GM19455 (cell line): ENCODE measurements around the gene TBC1D14.

Source experiments
- ATAC-seq: cut with Tn5 transposase; IDR thresholded peaks from one replicate; pipeline ENCODE4 v1.9.1; 2021; ENCODE audit not compliant: unreplicated experiment

Gene TBC1D14

DNA sequence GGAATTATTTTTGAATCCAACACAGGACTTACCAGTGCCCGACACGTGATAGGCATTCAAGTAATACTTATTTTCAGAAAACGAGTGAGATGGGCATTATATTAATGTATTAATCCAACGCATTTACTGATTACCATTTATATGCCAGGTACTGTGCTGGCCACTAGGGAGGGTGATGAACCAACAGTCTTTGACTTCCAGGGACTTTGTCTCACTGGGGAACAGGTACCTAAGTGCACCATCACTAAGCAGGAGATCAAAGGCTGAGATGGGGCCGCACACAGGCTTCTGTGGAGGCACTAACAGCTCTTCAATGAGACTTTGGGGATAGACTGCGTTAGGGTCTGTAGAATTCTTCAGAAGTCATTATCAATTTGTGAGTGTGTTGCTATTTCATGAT, 127.8 kb downstream of the TBC1D14 start:
- no peak for ATAC-seq

DNA sequence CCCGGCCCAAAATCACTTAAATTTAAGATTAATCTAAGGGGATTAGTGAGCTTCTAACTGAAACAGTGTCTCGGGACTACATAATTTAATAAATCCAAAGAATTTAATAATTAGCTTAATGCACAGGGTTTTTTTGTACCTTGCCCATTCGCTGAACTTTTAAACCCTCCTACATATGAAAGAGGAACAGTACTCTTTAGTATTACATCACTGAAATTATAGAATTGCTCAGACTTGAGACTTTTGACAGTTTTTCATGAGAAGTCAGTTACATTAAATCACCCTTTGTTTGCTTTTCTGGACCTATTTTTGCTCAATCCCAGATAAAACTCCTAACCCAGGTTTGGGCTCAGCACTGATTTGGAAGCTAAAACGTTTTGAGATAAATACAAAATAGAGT, 131.1 kb downstream of the TBC1D14 start:
- no peak for ATAC-seq

DNA sequence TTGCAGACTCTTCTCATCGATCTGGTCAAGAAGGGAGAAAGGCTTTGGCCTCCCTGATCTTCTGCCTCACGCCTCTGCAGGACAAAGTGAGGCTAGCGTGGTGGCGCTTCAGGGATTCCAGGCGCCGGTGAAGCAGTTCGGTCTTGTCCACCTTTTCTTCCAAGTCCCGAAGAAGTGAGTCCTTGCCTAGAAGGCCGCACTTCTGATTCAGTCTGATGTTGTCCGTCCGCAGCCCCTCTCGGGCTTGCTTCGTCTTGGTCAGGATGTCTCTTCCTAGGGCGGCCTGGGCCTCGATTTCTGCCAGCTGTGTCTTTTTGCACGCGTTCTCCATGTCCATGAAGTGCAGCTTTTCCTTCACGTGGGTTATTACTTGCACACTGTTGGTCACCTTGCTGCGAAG, 131.6 kb downstream of the TBC1D14 start:
- no peak for ATAC-seq

DNA sequence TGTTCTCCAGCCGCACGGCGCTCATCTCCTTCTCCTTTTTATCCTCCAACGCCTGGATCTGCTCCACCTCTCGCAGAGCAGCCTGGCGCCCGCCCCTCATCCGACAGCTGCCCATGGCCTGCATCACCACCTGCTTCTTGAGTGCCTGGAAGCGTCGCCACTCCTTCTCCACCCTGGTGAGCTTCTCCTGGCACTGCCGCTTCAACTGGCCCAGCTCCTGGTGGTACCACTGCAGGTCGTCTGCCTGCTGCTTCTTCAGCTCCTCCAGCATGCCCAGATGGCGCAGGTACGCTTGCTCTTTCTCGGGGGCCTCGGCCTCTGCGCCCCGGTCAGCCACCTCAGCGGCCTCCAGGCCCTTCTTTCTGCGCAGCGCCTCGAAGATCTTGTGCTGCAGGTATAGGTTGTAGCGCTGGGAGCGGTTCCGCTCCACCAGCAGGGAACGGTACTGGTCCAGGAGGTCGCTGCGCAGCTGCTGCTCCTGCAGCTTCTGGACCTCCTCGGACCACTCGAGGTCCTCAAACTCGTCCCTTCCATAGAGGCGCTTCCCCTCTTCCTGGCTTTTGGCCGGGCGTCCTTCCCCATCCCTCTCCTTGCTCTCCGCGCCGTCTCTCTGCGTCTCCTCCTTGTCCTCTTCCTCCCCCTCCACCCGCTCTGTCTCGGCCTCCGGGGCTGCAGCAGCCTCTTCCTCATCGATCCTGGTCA, 132.3 kb downstream of the TBC1D14 start:
- ATAC-seq = no peak

DNA sequence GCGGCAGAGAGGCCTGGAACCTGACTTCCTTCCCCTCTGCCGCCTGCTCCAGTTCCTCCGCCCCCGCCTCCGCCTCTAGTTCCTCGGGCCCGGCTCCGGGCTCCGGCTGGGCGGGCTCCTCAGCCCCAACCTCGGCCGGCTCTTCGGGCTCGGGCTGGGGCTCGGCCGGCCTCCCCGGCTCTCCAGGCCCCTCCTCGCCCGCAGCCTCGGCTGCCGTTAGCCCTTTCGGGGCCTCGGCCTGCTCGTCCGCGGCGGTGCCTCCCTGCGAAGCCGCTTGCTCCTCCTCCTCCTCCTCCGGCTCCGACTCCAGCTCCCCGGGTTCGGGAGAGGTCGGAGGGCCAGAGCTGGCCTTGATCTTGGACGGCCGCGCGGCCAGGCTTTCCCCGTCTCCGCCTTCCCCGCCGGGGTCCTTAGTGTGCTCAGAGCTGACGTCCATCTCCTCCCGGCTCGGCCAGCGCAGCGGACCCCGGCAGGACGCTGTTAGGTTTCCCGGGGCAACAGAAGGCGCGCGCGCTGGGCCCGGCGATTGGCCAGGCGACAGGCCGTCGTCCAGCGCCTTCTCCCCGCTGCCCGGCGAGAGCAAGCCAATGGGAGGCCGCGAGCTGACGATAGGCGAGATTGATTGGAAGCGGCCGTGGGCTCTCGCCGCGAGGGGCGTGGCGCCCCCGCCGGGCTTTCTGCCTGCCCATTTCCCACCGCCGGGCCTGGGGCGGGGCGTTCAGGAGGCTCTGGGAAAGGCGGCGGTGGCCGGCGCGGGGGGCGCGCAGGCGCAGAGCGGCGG, 133.1 kb downstream of the TBC1D14 start:
- peak; percentile 71 for ATAC-seq

DNA sequence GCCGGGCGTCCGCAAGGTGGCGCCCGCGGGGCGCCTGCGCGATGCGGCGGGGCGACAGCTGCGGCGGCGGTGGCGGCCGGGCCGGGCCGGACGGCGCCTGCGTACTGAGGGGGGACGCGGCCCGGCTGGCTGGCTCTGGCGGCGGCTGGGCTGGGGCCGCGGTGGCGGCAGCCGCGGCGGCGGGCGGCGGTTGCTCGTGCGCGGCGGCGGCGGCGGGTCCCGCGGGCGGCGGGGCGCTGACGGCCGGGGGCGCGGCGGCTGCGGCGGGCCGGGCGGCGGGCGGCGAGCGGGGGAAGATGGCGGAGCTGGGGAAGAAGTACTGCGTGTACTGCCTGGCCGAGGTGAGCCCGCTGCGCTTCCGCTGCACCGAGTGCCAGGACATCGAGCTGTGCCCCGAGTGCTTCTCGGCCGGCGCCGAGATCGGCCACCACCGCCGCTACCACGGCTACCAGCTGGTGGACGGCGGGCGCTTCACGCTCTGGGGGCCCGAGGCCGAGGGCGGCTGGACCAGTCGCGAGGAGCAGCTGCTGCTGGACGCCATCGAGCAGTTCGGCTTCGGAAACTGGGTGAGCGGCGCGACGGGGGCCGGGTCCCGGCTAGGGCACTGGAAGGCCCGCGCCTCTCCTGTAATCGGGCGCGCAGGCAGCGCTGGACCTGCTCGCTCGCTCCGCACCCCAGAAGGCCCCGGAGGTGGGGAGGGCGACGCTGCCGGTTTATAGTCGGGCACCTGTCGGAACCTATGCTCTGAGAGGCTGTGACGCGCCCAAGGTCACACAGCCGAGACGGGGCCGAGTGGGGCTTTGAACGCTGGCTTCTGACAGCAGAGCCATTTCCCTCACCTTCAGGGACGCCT, 133.9 kb downstream of the TBC1D14 start, which contains the start of gene TADA2B:
TSS of gene TADA2B (plus strand) at position 89 of the 853 bp plus-strand sequence. CDS start at position 297, 208 bp downstream.
- peak; percentile 23 for ATAC-seq

DNA sequence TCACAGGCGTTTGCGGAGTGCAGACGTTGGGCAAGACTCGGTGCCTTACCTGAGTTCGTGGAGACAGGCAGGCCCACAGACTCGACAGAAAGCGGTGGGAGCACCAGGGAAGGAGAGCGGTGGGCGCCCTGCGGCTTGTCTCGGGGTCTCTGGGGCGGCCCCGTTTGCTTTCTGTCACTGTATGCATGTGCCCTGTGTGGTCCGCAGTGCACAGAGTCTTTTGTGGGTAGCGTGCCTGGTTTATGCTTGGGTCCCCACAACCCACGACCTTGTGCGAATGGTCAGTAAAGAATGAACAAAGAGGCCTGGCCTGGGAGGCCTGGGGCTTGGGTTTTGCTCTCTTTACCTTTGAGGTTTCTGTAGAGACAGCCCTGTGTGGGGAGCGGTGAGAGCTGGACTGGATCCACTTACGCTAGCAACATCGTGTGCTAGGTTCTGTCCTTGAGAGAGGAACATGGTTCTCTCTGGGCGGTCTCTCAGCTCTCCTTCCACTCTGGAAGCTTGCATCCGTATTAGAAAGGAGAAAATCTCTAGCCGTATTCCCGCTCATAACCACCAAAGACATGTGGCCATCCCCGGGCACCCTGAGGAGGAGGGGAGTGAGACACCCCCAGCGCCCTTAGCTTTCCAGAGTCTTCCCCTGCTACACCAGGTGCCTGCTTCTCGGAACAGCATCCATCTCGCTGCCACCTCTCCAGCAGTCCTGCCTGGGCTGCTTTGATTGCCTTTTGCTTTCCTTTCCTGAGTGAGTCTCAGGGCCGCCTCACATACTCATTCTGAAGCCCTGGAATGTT, 134.7 kb downstream of the TBC1D14 start:
- no peak for ATAC-seq

DNA sequence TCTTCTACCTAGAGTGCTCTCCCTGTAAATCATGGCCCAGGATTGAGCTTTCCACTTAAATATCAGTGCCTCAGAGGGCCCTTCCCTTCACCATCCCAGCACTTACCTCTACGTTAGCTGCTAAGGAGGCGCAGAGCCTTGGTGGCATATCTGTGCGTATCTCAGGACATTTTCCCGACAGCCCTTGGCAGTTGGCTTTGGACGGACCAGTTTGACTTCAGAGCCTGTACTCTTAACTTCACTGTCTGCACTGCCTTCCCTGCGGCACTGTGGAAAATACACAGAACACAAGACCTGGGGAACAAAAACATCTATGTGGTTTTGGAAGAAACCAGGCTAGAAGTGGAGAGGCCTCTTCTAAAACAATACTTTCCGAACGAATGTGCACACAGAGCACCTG, 135.9 kb downstream of the TBC1D14 start:
- ATAC-seq = no peak

DNA sequence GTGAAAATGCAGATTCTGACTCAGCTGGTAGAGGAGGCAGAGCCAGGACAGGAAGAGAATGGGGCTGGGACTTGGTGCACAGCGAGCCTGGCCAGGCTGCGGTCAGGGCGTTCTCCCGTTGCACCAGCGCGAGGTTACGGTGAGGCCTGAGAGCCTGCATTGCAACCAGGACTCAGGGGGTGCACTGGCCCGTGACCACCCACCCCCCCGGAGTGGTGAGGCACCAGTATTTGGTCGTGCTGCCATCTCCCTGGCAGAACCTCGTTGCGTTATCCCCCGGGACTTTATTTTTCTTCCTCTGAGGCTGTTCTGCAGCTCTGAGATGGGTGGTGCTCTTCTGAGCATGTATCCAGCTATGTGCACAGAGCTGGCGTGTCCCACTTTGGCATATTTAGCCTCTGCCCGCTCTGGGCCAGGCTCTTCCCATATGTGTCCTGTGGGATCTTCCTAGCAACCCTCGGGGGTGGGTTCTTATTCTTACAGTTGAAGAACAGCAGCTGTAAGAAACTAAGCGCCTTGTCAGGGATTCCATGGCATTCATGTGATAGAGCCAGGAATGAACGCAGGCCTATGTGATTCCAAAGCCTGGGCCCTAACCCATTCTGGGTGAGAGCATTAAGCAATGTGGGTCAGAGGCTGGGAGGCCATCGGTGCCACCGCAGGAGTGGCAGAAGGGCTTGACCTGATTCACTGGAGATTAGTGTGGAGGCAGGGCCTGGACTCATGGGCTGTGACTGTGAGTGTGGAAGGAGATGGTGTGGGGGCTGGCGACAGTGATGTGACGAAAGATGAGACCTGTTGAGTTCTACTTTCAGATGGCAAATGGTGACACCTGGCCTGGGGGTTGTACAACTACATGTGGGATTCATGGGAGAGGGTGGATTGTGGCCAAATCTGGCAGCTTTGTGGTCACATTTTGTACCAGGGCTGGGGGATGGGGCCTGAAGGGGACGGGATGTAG, 136.6 kb downstream of the TBC1D14 start:
- no peak for ATAC-seq

DNA sequence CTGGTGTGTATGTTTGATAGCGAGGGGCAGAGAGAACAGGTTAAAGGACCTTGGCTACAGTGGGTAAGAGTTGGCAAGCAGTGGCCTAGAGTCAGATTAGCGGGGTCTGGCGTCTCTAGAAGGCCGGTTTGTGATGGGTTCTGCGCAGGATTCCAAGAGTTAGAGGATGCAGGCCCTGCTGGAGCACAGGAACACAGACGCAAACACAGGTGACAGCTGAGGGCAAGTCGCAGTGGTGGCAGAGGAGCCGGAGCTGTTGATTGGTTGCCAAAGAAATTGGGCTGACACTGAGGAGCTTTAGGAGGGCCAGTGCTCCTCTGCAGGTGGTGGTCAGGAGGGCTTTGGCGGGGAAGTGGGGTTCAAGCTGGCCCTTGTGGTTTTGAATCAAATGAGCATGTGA, 137.3 kb downstream of the TBC1D14 start:
- ATAC-seq = no peak

DNA sequence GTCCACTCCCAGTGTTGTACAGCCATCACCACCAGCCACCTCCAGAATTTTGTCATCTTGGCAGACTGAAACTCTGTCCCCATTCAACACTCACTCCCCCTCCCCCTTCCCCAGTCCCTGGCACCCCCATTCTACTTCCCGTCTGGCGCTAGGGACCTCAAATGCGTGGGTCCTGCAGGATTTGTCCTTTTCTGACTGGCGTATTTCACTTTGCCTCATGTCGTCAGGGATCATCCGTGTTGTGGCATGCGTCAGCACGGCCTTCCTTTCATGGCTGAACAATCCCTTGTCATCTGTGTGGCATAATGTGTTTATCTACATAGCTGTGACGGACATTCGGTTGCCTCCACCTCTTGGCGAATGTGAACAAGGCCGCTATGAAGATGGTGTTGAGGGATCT, 139.0 kb downstream of the TBC1D14 start:
- no peak for ATAC-seq

DNA sequence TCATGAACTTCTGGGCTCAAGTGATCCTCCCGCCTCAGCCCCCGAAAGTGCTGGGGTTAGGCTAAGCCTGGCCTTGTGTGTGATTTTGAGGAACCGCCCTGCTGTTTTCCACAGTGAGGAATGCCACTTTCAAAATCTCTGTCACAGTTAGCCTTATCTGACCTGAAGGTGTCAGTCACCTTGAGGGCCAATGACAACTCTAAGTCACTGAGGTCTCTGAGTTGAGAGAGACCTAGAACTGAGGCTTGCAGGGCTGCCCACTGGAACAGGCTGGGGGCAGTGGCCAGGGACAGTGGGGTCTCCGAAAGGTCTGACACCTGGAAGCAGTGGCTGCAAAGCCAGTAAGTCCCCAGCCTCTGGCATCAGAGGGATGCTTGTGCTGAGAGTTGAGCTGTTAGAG, 139.7 kb downstream of the TBC1D14 start:
- no peak for ATAC-seq

DNA sequence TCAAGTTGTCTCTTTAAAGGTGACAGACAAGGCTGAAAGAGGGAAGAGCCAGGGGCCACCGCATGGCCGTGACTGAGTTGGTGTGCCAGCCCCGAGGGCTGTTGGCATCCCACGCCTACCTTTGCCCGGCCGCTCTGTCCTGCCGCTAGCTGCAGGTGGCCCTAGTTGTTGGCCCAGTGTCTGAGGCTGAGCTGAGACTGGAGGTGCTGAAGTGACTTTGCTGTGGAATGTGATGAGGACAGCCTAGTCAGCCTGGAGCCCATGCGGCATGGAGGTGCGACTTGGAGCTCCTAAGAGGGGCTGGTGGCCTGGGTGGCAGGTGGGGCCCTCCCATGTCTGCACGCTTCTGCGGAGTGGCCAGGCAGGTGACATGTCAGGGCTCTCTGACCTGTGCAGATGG, 140.1 kb downstream of the TBC1D14 start:
- no peak for ATAC-seq

DNA sequence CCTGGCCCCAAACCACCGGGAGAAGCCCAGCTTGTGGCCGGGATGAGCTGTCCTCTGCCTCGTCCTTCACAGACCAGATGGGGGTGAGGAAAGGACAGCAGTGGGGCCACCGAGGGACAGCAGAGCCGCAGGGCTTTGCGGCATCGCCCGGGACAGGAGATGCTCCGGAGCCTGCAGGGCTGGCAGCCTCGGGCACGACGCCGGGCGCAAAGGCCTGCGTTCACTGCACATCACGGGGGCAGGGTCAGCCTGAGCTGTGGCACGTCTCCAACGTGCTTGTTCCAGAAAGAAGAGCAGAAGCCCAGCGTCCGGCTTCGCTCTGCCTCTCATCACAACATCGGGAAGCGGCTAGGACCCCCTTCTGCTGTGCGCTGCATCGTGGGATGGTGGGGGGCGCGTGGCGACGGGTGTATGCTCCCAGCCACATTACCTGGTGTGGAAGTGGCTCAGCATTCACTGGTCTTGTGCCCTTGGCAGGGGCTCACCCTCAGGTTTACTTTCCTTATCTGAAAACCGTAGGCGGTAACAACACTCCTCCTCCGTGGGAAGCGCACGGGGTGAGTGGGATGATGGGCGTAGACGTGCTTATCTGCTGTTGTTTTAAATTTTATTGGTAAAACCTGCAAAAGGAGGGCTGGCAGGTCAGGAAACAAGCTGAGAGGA, 141.0 kb downstream of the TBC1D14 start:
- ATAC-seq = no peak

DNA sequence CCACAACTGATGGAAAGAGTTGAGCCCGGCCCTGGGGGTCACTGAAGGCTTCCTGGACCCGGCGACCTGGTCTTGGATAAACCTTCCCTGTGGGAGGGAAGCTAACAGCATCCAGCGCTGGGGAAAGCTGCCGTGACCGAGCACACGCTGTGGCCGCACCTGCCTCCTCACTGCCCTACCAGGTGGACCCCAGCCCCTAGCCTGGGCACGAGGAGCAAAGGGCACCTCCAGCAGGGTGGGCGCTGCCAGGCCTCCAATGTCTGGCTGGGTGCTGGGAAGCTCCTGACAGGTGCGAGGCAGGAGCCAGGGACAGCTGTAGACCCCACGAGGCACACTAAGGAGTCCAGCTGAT, 141.5 kb downstream of the TBC1D14 start:
- ATAC-seq = no peak

DNA sequence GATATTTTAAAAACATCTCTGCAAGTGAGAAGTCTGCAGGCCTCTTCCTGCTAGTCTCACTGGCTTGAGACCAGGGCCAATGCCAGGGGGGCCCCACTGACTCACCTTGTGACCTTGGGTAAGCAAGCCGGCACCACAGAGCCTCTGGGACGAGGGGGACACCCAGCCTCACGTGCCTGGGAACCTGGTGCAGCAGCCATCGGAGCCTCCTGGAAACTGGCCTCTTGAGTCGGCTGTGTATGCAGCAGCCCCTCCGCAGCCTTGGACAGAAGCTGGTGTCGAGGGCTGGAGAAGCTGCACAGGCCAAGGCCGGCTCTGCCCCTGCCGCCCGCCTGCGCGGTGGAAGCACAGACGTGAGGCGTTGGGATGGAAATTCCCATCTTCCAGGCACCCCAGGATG, 142.3 kb downstream of the TBC1D14 start:
- ATAC-seq = no peak

DNA sequence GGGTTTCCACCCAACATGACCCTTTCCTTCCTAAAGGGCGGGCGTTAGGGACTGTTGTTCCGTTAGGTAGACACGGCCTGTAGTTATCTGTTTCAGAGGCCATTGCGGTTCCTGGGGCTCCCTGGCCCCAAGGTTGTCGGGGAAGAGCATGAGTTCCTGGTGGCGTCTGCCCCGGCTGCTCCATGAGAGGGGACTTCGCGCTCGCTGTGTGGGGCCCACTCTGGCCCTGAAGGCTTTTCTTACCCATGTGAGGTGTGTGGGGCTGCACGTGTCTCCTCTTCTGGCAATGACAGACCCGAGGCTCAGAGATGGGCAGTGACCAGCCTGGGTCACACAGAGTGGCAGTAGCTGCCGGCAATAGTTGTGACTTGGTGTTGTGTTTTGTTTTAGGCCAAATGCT, 142.7 kb downstream of the TBC1D14 start:
- ATAC-seq = no peak

DNA sequence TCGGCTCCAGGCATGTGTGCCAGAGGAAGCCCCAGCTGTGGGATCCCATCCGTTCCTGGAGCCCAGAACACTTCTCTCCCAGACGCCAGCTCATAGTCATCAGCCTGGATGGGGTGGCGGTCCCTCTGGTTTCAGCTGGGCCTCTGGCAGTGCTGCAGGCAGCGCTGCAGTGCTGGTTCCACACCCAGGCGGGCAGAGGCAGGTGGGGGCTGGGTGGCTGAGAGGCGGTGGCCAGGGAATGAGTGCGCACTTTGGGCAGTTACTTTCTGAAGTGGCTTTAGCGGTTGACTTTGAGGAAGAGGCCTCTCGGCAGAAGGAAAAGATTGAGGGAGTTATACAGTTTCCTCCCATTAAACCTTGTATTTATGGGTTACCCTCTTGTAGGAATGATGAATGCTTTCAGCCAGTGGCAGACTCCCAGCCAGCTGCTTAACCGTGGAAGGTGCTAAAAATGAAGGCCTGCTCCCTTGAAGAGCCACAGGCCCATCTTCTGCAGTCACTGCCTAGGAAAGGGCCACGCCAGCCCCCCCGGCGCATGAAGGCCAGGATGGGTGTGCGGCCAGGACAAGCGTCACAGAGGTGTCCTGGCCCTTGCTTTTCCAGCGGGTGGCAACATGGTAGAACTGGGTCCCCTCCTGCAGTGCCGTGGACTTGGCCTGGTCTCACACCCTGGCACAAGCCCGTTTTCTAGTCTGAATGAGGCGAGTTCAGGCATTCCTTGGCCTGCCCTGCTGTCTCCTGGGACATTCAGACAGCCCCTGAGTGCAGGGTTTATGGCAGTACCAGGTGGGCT, 143.5 kb downstream of the TBC1D14 start:
- ATAC-seq = no peak
